NCI-H510A (cell line): ENCODE measurements around the gene IQGAP3.
"Not testable (repeated sequence)": the region's sequence is repeated elsewhere in the genome, so short reads cannot be mapped to it uniquely, and the experiment has no call there.

Source experiments
- DNase-seq: peaks from one replicate; lab custom pipeline; 2025; lab: John Stamatoyannopoulos, UW

The IQGAP3 gene, protein sequence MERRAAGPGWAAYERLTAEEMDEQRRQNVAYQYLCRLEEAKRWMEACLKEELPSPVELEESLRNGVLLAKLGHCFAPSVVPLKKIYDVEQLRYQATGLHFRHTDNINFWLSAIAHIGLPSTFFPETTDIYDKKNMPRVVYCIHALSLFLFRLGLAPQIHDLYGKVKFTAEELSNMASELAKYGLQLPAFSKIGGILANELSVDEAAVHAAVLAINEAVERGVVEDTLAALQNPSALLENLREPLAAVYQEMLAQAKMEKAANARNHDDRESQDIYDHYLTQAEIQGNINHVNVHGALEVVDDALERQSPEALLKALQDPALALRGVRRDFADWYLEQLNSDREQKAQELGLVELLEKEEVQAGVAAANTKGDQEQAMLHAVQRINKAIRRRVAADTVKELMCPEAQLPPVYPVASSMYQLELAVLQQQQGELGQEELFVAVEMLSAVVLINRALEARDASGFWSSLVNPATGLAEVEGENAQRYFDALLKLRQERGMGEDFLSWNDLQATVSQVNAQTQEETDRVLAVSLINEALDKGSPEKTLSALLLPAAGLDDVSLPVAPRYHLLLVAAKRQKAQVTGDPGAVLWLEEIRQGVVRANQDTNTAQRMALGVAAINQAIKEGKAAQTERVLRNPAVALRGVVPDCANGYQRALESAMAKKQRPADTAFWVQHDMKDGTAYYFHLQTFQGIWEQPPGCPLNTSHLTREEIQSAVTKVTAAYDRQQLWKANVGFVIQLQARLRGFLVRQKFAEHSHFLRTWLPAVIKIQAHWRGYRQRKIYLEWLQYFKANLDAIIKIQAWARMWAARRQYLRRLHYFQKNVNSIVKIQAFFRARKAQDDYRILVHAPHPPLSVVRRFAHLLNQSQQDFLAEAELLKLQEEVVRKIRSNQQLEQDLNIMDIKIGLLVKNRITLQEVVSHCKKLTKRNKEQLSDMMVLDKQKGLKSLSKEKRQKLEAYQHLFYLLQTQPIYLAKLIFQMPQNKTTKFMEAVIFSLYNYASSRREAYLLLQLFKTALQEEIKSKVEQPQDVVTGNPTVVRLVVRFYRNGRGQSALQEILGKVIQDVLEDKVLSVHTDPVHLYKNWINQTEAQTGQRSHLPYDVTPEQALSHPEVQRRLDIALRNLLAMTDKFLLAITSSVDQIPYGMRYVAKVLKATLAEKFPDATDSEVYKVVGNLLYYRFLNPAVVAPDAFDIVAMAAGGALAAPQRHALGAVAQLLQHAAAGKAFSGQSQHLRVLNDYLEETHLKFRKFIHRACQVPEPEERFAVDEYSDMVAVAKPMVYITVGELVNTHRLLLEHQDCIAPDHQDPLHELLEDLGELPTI (N-terminal part only)

DNA sequence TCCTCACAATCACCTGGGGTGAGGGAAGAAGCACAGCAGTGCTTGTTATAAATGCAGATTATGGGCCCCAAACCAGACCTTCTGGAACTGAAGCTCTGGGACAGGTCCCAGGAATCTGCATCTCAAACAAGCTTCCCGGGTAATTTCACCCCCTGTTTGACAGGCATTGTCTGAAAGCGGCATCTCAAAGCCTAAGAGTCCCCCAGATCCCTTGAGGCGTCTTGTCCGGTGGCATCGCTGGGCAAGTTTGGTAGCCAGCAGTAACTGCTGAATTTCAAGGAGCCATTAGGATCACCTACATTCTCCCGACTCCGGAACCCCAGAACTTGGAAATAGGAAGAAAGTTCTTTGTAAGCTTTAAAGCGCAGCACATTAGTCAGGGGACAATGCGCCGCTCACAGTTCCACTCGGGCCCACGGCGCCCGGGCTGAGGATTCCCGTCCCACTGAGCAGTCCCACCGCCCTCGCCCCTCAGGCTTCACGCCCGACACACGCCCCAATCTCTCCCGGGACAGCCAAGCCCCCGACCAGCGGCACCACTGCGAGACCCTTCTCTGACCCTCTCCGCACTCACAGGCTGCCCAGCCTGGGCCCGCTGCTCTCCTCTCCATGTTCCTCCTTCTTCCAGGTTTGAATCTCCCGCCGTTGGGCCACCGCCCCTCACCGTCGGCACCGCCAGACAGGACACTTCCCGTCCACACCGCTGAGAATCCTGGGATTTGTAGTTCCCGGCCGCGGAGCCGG, at the start of gene IQGAP3:
Gene IQGAP3, minus strand, starts transcription at position 647 of the 744 bp plus-strand sequence. Its CDS starts 36 bp downstream, at position 611.
- DNase-seq: peak; percentile 81

DNA sequence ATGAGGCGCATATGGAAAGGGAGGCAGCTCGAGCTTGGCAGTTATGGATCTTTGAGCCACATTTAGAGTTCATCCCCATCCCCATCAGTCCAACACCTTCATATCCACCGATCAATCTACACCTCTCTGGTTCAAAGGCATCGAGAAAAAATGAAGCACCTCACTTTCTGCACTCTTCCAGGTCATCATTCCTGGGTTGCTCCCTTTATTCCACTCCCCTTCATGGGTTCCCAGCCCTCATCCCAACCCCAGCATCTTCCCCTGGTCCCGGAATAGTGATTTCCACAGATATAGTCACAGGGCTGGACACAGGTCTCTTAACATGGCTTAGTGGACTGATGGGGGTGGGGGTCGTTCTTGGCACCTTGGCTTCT, 47.2 kb upstream of the IQGAP3 start:
- DNase-seq: no peak

DNA sequence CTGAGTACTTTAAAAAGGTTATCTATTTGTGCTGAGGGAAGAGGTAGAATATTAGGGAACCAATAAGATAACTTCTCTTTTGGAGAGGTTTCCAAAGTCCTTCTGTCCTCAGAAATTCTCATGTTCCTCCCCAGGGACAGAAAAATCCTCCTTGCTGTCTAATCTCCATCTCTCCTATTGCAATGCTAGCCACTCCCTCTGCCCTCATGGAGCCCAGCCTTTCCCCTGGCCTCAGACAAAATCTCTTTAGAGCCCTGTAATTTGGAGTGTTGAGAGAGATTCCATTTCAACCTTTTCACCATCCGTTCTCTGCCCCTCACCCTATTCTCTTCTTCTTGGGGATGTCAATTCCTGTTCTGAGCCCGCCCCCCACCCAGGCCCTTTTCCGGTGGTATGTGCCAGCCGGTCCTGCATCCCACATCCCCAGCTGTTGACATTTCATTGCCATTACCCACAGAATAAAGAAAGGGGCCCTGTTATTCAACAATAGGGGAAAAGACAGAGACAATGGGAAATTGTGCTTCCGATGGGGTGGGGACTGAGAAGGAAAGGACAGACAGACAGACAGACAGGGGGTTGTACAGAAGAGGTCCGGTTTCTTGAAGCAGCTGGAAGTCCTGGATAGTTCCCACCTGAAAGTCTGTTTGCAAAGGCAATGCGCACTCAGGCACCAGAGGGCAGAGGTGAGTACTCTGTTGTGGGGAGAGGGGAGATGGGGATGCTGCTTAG, 46.7 kb upstream of the IQGAP3 start, which contains the start of gene HAPLN2:
Gene HAPLN2, plus strand, starts transcription at position 563 of the 729 bp plus-strand sequence. CDS start 4,076 bp downstream, outside the sequence.
- DNase-seq: peak; percentile 29

DNA sequence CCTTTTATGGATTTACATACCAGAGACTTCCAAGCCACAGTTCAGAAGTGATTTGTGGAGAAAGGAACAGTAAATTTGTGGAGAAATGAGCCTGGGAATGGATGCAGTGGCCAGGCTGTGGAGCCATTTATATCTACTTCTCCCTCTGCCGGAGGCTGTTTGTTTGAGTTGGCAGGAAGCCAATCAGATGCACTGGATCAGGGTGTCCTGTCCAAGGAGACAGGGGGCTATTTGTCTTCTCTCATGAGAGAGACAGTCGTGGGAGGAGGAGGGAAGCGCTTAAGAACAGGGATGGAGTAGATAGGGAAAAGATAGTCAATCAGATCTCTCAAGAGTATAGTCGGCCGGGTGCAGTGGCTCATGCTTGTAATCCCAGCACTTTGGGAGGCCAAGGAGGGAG, 44.1 kb upstream of the IQGAP3 start:
- DNase-seq: peak; percentile 70

DNA sequence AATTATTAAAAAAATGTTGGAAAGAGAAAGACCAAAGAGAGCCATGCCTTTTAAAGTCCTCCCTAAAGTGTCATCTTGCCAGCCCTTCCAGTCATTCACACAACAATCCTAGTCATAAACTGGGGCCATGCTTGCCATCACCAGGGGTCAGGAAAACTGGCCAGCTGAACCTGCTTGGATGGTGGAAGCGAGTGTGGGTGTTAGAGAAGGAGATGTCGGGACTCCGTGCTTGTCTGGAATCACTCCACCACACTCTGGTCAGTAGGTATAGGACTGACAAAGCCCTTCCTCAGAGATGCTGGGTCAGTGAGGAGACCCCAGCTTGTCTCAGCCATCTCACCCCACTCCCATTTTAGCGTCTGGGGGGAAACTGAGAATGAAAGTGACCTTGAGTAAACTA, 43.6 kb upstream of the IQGAP3 start:
- DNase-seq: no peak

DNA sequence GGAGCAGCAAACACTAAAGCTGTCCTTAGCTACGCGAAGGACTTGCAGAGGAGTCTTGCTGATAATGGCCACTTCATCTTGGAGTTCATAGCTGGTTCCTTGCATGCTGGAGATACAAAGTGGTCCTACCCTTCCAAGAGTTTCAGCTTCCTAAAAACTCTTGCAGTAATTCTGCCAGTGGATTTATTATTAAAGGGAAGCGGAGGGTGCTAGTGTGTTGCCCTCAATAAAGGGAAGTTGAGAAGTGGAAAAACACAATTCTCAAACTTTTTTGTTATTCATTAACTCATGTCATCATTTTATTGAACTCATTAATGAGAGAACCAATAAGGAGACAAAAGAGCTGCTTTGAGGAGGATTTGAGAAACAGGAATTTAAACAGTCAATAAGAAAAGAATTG, 40.3 kb upstream of the IQGAP3 start:
- no peak for DNase-seq

DNA sequence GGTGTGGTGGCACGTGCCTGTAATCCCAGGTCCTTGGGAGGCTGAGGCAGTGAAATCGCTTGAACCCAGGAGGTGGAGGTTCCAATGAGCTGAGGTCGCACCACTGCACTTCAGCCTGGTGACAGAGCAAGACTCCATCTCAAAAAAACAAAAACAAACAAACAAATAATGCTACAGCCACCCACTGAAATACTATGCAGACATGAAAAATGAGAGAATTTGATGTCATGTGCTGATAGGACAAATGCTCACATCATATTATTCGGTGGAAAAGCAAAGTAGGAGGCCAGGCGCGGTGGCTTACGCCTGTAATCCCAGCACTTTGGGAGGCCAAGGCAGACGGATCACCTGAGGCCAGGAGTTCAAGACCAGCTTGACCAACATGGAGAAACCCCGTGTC, 37.7 kb upstream of the IQGAP3 start:
- DNase-seq: not testable (repeated sequence)

DNA sequence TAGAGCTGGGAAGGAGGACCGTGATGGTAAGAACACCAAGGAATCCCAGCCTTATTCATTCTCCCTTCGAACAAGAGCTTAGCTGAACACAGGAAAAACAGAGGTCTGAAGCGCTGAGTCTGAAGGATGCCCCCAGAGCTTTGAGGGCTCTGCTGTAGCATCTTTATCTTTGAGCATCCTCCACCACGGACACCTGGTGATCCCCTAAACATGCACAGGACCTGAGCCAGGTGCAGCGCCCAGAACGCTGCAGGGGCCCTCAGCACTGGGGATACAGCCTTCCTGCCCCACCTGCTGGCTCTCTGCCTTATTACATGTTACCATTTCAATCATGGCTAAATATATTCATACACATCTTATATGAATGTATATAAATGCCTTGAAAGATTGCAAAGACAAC, 36.6 kb upstream of the IQGAP3 start:
- peak; percentile 41 for DNase-seq

DNA sequence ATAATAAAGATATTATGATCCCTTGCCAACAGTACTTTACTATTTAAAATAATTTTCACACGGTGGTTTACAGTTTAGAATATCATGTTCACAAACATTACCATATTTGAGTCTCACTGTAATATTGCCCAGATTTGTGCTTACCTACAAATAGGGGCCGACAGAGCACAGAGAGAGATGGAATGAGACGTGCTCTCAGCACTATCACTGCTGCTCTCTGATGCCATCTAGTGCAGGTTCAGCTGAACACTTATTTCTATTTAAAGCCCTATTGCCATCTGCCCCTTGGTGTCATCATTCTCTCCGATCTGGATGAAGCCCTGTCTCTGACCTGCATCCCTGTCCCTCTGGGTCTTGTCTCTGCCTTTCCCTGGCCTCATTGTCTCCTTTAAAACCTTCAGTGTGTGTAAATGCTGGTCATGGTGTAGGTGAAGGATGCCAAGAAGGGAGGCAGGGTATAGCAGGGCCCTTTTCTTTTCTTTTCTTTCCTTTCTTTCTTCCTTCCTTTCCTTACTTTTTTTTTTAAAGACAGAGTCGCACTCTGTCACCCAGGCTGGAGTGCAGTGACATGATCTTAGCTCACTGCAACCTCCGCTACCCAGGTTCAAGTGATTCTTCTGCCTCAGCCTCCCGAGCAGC, 35.8 kb upstream of the IQGAP3 start:
- peak; percentile 67 for DNase-seq

DNA sequence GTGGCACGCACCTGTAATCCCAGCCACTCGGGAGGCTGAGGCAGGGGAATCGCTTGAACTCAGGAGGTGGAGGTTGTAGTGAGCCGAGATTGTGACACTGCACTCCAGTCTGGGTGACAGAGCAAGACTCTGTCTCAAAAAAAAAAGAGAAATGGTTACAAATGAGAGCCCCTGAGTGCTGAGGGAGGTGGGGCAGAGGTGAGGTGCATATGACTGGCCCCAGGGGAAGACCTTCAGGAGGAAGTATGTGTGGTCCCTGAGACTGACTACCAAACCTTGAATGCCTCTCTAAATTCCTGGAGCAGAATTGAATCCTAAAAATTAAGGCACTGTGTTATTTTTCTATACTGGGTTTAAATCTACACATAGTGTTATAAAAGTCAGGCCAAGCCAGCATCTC, 35.0 kb upstream of the IQGAP3 start:
- DNase-seq: not testable (repeated sequence)

DNA sequence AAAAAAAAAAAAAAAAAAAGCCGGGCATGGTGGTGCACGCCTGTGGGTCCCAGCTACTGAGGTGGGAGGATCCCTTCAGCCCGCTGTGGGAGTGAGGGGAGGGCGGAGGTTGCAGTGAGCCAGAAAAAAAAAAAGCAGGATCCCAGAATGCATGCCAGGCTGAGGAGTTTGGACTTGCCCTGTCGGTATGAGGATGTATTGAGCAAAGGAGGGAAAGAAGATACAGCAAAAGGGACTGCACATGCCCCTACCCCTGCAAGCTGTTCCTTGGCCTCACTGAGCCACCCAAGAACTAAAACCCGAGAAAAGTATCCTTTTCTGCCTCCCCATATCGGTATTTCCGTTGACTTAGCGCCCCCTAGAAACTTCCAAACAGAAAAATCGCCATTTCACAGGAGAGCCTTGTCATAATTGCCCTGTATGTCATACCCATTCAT, 30.2 kb upstream of the IQGAP3 start:
- DNase-seq: no peak

DNA sequence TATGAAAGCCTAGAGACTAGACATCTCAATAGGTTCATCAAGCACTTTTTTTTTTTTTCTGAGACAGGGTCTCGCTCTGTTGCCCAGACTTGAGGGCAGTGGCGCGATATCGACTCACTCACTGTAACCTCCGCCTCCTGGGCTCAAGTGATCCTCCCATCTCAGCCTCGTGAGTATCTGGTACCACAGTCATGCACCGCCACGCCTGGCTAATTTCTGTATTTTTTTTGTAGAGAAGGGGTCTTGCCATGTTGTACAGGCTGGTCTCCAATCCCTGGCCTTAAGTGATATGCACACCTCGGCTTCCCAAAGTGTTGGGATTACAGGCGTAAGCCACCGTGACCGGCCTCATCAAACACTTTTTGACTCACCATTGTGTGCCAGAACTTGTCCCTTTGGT, 29.5 kb upstream of the IQGAP3 start:
- DNase-seq: no peak

DNA sequence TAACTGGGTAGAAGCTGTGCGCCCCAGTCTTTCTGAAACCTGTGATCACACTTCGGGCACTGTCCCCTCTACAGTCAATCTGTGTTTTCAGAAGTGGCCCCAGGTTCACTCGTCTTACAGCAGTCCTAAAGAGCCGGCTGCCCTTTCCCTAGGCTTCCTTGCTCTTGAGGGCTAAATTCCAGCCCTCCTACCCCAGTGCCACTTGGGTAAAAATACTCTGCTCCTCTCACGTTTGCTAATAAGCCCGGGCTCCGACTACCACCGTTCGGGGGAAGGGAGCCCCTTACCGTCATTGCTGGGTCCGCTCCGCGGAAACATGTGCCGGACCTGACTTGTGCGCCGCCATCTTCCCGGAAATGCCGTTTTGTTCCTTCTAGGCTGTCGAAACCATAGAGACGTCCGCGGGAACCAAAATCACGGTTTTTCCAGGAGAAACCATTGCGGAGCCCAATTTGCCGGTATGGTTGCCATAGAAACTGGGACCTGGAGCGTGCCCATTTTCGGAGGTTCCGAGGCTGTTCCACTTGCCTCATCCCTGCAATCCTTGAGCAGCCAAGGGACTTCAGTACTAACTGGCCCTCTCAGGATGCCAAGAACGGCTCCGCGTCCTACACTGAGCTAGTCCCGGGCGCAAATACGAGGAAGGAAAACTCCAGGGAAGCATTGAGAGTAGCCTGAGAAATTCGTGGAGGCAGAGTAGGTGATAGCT, 28.9 kb upstream of the IQGAP3 start, which contains the start of gene GPATCH4:
Gene GPATCH4, minus strand, starts transcription at position 358 of the 709 bp plus-strand sequence.
- DNase-seq: peak; percentile 69

DNA sequence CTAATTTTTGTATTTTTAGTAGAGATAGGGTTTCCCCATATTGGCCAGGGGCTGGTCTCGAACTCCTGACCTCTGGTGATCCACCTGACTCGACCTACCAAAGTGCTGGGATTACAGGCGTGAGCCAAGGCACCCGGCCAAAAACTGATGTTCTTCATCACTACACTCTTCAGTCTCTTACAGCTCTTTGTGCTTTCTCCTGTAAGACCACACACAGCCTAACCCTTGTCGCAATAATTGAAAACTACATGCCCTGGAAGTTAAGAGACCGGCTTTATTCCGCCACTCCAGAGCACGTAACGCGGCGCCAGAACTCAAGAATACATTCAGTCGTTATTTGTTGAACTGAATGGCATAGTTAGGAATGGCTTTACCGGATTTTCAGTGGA, 28.4 kb upstream of the IQGAP3 start:
- DNase-seq: no peak

DNA sequence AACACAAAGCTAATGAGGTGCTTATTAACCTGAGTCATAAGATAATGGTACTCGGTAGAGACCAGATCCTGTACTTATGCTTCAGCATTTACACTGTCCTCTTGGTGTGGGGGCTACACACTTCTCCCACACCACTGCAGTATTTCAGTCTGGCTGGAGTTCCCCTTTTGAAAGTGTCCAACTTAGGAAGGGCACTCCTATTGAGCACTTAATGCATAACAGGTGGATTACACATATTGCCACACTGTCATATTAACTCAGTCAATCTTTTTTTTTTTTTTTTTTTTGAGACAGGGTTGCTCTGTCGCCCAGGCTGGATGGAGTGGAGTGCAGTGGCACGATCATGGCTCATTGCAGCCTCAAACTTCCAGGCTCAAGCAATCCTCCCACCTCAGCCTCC, 27.4 kb upstream of the IQGAP3 start:
- DNase-seq: no peak

DNA sequence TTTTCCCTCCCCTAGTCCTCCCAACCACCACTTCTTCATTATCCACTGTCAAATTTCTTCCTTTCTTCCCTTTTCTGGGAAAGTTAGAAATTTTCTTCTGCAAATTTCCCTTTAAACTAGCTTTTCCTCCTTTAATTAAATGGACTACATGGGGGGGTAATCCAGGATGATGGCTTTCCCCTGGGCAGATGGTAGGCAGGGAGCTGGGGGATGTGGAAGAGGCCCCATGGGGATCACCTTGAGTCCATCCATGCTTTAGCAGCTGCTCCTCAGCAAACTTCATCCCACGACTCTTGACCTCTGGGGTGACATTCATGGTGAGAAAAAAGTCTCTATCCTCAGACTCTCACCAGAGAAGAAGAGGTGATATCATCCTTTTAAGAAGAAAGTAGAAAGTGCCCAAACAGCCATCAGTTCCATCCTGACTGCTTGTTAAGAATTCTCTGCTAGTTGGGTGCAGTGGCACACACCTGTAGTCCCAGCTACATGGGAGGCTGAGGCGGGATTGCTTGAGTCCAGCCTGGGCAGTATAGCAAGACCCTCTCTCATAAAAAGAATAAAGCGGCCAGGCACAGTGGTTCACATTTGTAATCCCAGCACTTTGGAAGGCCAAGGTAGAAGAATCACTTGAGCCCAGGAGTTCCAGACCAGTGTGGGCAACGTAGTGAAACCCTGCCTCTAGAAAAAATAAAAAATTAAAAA, 26.5 kb upstream of the IQGAP3 start:
- no peak for DNase-seq

DNA sequence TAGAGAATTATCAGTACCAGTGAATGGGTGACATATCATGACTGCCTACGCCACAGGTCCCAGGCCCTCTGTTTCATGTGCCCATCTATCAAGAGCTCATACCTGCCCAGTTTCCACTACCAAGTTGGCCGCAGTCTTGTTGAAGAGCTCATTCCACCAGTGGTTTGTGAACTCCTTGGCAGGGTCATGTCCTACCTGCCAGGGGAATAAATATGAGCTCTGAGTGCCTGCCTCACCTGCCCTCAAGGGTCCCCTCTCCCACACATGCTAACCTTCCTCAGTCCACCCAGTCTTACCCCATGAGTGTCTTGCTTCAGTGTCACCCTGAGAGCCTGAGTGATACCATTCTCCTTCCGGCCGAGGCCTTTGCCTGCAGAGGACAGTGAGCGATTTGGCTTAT, 25.8 kb upstream of the IQGAP3 start:
- DNase-seq: no peak

DNA sequence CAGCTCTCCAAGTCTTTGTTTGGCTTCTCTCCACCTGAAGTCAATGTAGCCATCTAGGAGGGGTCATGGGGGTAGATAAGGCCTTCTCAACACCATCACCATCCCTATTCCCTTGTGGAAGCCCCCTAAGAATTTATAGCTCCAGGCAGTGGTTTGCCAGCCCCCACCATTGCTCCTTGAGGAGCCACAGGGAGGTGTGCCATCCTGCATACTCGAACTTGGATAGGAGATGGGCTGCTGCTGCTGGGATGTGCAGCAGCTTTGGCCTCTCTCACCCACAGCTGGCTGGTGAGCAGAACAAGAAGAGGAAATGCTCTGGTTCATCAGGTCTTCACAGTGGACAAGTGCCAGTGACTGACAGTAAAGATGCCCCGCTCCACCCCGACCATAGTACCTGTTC, 24.1 kb upstream of the IQGAP3 start:
- no peak for DNase-seq

DNA sequence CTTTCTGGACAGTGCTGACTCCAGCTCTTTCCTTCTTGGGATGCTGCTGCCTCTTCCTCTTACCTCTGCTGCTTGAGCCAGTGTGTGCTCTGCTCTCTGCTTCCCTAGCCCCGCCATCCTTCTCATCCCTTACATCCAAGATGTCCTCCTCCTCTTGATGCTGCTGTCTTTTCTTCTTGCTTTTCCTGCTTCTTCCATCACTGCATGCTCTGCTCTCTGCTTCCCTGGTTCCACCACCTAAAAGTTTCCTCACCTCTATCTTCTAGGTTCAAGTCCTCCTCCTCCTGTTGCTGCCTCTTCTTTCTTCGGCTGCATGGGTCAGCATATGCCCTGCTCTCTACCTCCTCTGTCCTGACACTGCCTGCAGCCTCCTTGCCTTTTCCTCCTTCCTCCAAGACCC, 22.7 kb upstream of the IQGAP3 start:
- DNase-seq: no peak
